HepG2 (cell line): Measurements from ENCODE around the gene TMEM223. TPM values are rescaled to one million over a fixed set of nuclear protein-coding genes. Genes with fewer than 3 reads are reported as not detected.

Experiments used
- ATF2 ChIP-seq: sonication (generic); formaldehyde crosslinking; IDR thresholded peaks from 2 replicates; pipeline ENCODE4 v1.4.0; 2020; ENCODE audit warnings: missing genetic modification reagents
- CENPT ChIP-seq: sonication (generic); formaldehyde crosslinking; IDR thresholded peaks from 2 replicates; pipeline ENCODE4 v1.8.0; 2022; ENCODE audit warnings: low read depth, mild to moderate bottlenecking, moderate library complexity, missing genetic modification reagents
- DBP ChIP-seq: sonication (generic); formaldehyde crosslinking; IDR thresholded peaks from 2 replicates; pipeline ENCODE4 v1.4.0; 2020; ENCODE audit warnings: missing genetic modification reagents; ENCODE audit errors: not compliant biosample characterization
- DNMT1 ChIP-seq: sonication (generic); formaldehyde crosslinking; IDR thresholded peaks from 2 replicates; pipeline ENCODE4 v1.5.1; 2020; ENCODE audit warnings: mild to moderate bottlenecking, missing genetic modification reagents
- ERF ChIP-seq: IDR thresholded peaks from 2 replicates; pipeline ENCODE4 v1.6.1; 2018; ENCODE audit warnings: missing biosample characterization, missing genetic modification reagents
- ESRRA ChIP-seq: sonication (generic); formaldehyde crosslinking; IDR thresholded peaks from 2 replicates; pipeline ENCODE4 v1.5.1; 2020; ENCODE audit warnings: mild to moderate bottlenecking, low read depth, missing genetic modification reagents
- GFI1 ChIP-seq: sonication (generic); formaldehyde crosslinking; IDR thresholded peaks from 2 replicates; pipeline ENCODE4 v1.5.0; 2020; ENCODE audit warnings: missing genetic modification reagents, mild to moderate bottlenecking, borderline replicate concordance
- KDM1A ChIP-seq: IDR thresholded peaks from 2 replicates; pipeline ENCODE4 v1.6.1; 2016; ENCODE audit warnings: missing compliant biosample characterization
- KLF13 ChIP-seq: sonication (generic); formaldehyde crosslinking; IDR thresholded peaks from 2 replicates; pipeline ENCODE4 v1.4.0; 2020; ENCODE audit warnings: mild to moderate bottlenecking, missing genetic modification reagents
- NBN ChIP-seq: fragments of 450-650 bp; conservative IDR thresholded peaks from 2 replicates; pipeline ENCODE4 v1.6.1; 2017
- SALL2 ChIP-seq: sonication (generic); formaldehyde crosslinking; IDR thresholded peaks from 2 replicates; pipeline ENCODE4 v1.8.1; 2023; ENCODE audit warnings: mild to moderate bottlenecking, missing genetic modification reagents, inconsistent platforms
- ZNF317 ChIP-seq: sonication (generic); formaldehyde crosslinking; IDR thresholded peaks from 2 replicates; pipeline ENCODE4 v1.5.0; 2020; ENCODE audit warnings: mild to moderate bottlenecking, missing genetic modification reagents
- ZNF34 ChIP-seq: sonication (generic); formaldehyde crosslinking; IDR thresholded peaks from 2 replicates; pipeline ENCODE4 v1.4.0; 2020; ENCODE audit warnings: mild to moderate bottlenecking, missing genetic modification reagents, borderline replicate concordance
- ZNF619 ChIP-seq: sonication (generic); formaldehyde crosslinking; IDR thresholded peaks from 2 replicates; pipeline ENCODE4 v1.4.0; 2020; ENCODE audit warnings: mild to moderate bottlenecking, missing genetic modification reagents
- ZNF660 ChIP-seq: sonication (generic); formaldehyde crosslinking; IDR thresholded peaks from 2 replicates; pipeline ENCODE4 v1.5.1; 2020; ENCODE audit warnings: mild to moderate bottlenecking, low read depth, missing genetic modification reagents, borderline replicate concordance
- ZNF703 ChIP-seq: sonication (generic); formaldehyde crosslinking; IDR thresholded peaks from 2 replicates; pipeline ENCODE4 v1.5.1; 2020; ENCODE audit warnings: missing genetic modification reagents, mild to moderate bottlenecking, moderate library complexity, borderline replicate concordance
- polyA plus RNA-seq, 8 experiments: library from polyadenylated mRNA; depleted of rRNA in 3 of 8; stranded (reverse) in 7 of 8; unstranded in 1 of 8; fragments of >200 nt; fragmentation: Illumina TruSeq in 4 of 8; extraction: Trizol in 4 of 8; gene quantifications; 2 replicates each; pipeline versions ENCODE4 v1.2.1 to v1.2.3, GENCODE V29; 2011 to 2016; ENCODE audit warnings: low read depth in 4 of 8, missing spikeins in 1 of 8, mixed read lengths in 1 of 8; ENCODE audit not compliant: insufficient read depth in 1 of 8
- total RNA-seq, 5 experiments: library from RNA; depleted of rRNA; stranded (reverse); fragments of >200 nt; fragmentation: Illumina TruSeq; extraction: Trizol; gene quantifications; 2 replicates each; pipeline ENCODE4 v1.2.3, GENCODE V29; 2016; ENCODE audit warnings: low read depth in 1 of 5
- TF ChIP-seq, protein P1 (sequence below): sonication (generic); formaldehyde crosslinking; IDR thresholded peaks from 2 replicates; pipeline ENCODE4 v1.5.1; 2020; ENCODE audit warnings: missing genetic modification reagents, mild to moderate bottlenecking, borderline replicate concordance
- TF ChIP-seq, protein P2 (sequence below): sonication (generic); formaldehyde crosslinking; IDR thresholded peaks from 2 replicates; pipeline ENCODE4 v1.5.1; 2020; ENCODE audit warnings: missing genetic modification reagents, mild to moderate bottlenecking, borderline replicate concordance
- TF ChIP-seq, protein P3 (sequence below), 2 experiments: sonication (generic) in 1 of 2; formaldehyde crosslinking in 1 of 2; IDR thresholded peaks; 2 replicates each; pipeline versions ENCODE4 v1.5.1 to v1.6.1; 2011 to 2020; ENCODE audit warnings: borderline replicate concordance in 1 of 2, low read depth in 1 of 2, low read length in 1 of 2, mild to moderate bottlenecking in 1 of 2, missing genetic modification reagents in 1 of 2, moderate library complexity in 1 of 2

The TMEM223 gene
- total and polyA plus RNA-seq, 2 of the 13 experiments (the other 11 are each of a cell fraction or from before 2014, with no cell fraction given): 19.5 to 24.9 TPM

DNA sequence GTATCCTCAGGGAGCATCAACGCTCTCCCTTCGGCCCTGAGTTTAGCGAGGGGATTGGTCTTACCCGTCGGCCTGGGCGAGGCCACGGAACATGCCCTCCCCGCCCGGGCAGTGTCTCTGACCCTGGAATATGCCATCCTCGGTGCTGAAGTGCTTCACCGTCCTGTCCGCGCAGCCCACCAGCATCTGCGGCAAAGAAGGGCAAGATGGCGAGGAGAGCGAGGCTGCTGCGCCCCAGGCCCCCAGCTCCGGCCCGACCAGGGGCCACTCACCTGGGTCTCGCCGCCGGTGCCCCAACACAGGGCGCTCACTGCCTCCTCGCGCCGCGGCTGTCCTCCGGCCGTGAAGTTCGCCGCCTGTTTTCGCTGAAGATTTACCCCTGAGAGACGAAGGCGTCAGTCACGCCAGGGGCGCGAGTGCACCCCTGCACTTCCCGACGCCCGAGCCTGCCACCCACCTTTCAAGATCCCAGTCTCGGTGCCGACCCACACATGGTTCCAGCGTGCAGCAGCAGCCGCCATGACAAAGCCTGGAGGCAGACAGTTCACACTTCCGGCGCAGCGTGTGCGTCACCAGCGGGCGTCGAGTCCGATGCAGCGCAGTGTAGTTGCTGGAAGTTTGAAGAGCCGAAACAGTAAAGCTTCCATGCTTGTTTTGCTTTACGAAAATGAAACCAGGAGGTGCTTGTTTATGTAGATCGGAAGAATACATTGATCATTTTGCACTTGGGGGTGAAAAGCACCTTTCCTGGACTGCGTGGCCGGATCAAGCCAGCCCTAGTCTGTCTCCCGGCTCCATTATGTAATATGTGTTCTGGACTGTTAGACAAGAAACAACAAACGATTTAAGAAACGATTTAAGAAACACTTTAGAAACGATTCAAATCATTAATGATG is 47.5 kb upstream of the TMEM223 start, which contains the start of gene WDR74 (continued):
- TF ChIP-seq, protein P1, sequence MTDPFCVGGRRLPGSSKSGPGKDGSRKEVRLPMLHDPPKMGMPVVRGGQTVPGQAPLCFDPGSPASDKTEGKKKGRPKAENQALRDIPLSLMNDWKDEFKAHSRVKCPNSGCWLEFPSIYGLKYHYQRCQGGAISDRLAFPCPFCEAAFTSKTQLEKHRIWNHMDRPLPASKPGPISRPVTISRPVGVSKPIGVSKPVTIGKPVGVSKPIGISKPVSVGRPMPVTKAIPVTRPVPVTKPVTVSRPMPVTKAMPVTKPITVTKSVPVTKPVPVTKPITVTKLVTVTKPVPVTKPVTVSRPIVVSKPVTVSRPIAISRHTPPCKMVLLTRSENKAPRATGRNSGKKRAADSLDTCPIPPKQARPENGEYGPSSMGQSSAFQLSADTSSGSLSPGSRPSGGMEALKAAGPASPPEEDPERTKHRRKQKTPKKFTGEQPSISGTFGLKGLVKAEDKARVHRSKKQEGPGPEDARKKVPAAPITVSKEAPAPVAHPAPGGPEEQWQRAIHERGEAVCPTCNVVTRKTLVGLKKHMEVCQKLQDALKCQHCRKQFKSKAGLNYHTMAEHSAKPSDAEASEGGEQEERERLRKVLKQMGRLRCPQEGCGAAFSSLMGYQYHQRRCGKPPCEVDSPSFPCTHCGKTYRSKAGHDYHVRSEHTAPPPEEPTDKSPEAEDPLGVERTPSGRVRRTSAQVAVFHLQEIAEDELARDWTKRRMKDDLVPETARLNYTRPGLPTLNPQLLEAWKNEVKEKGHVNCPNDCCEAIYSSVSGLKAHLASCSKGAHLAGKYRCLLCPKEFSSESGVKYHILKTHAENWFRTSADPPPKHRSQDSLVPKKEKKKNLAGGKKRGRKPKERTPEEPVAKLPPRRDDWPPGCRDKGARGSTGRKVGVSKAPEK (CRISPR knock-in tag): no peak
- TF ChIP-seq DNMT1 (CRISPR knock-in tag) (no peak), ERF (CRISPR knock-in tag) (peak; percentile 94), ZNF34 (CRISPR knock-in tag) (peak; percentile 74; the same call in 1 of the 2 replicates), ATF2 (CRISPR knock-in tag) (peak; percentile 56; the same call in 1 of the 2 replicates), NBN (no peak), DBP (CRISPR knock-in tag) (no peak), ZNF660 (no peak), ZNF703 (CRISPR knock-in tag) (no peak), KLF13 (CRISPR knock-in tag) (0 out of 2 replicates have a peak, but pooled peaks have one; percentile 84), ZNF317 (peak; percentile 59; the same call in 1 of the 2 replicates), KDM1A (CRISPR knock-in tag) (no peak), ESRRA (CRISPR knock-in tag) (no peak), GFI1 (CRISPR knock-in tag) (no peak), ZNF619 (peak; percentile 48; the same call in 1 of the 2 replicates), CENPT (CRISPR knock-in tag) (no peak), SALL2 (CRISPR knock-in tag) (0 out of 2 replicates have a peak, but pooled peaks have one; percentile 57)
- TF ChIP-seq, protein P2, sequence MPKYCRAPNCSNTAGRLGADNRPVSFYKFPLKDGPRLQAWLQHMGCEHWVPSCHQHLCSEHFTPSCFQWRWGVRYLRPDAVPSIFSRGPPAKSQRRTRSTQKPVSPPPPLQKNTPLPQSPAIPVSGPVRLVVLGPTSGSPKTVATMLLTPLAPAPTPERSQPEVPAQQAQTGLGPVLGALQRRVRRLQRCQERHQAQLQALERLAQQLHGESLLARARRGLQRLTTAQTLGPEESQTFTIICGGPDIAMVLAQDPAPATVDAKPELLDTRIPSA (CRISPR knock-in tag): no peak
- TF ChIP-seq, protein P3, sequence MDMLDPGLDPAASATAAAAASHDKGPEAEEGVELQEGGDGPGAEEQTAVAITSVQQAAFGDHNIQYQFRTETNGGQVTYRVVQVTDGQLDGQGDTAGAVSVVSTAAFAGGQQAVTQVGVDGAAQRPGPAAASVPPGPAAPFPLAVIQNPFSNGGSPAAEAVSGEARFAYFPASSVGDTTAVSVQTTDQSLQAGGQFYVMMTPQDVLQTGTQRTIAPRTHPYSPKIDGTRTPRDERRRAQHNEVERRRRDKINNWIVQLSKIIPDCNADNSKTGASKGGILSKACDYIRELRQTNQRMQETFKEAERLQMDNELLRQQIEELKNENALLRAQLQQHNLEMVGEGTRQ (IDR thresholded peaks at IDR 0.05; ENCODE audit: low read depth, low read length): no peak
- TF ChIP-seq, protein P3 (CRISPR knock-in tag; IDR thresholded peaks at IDR 0.05; ENCODE audit: borderline replicate concordance): peak; percentile 27; the same call in 1 of the 2 replicates
